ENCODE results near the gene ZNF652.
A peak's percentile ranks its signal among the peaks of the same experiment; 100 is the strongest.
"Not testable (repeated sequence)": the region's sequence is repeated elsewhere in the genome, so short reads cannot be mapped to it uniquely, and the experiment has no call there.

Gene ZNF652

GRCh38 chr17:49361902-49362722 is at the start of gene ZNF652:
Gene ZNF652 (minus strand): TSS chr17:49362250. CDS start chr17:49317725, 44,525 bp downstream.
- DNase-seq: peak; percentile 95

GRCh38 chr17:49409066-49409465 is 47.0 kb upstream of the ZNF652 start:
- DNase-seq: no peak

- DNase-seq: peak; percentile 88
These were observed 46.0 kb upstream of the ZNF652 start for GRCh38 chr17:49407981-49408501.

- DNase-seq: no peak
These were observed 45.0 kb upstream of the ZNF652 start for GRCh38 chr17:49407086-49407485.

DNA sequence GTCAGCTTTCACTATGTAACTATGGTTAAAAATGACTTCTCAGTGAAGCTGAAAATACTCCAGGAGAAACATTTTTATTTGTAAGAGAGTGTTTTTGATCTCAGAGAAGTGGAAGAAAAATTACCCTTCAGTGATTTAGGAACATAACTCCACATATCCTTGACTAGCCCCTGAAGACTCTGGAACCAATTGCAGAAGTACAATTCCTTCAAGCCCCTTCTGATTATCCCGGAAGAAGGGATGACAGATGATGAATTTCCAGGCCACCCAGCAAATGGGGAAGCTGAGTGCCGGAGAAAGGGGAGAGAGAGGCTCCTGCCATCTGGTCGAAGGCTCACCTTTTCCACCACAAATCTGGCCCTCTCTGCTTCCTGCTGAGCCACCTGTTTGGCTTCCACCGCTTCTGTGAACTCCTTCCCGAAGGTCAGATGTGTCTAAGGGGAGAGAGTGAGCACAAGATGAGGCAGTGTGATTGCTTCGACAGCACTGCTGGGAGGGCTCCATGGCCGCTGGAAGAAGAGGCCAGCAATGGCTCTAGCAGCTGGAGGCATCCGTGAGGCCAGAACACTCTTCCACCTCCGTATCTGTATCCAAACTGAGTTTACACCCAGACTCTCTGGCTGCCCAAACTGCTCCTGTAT is 44.5 kb upstream of the ZNF652 start:
- DNase-seq: no peak

DNA sequence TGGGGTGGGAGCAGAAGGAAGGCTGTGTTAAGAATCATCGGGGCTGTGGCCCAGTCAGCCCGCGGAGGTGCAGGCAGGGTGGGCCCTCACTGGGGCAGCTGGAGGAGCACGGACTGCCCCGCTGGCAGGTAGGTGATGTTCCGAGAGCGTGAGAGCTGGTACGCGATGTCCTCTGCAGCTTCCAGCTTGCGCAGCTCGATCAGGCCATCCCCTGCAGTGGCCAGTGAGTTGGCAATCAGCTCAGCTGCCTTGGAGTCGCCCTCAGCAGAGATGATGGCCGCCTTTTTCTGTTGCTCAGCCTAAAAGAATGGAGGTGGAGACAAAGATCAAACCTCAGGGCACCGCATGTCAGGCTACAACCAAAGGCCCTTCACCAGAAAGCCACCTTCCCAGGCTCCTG is 42.9 kb upstream of the ZNF652 start:
- DNase-seq: no peak

DNA sequence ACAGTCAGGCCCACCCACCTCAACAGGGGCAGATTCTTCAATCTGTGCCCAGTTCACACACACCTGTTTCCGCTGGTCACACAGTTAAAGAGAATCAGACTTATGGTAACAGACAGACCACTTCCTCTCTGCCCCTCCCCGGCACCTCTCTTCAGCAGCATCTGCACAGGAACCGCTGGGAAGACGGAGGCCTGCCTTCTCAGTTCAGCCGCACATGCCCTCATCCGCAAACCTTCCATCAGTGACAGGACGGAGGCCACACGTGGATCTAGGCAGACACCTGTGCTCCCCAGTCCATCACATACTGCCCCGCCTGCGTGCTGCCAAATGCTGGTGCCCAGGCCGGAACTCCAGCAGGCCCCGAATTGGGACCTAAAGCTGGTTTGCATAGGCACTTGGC is 42.3 kb upstream of the ZNF652 start:
- DNase-seq: no peak

- no peak for DNase-seq
These were observed 41.7 kb upstream of the ZNF652 start for GRCh38 chr17:49403514-49404289.

DNA sequence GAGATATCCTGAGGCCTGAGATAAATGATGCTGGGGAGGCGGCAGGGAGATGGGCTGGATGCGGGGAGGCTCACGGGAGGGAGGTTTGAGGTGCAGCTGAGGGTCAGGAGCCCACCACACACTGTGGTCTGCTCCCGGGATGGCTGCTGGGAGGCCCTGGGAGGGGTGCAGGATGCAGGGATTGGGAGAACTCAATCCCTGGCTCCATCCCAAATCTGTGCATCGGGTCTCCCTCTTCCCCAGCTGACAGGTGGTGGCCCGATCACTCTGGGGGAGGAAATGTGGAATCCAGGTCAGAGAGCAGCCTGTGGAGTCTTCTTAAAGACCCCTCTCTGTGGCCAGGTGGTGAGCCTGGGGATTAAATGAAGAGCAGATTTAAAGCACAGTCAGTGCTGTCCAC is 40.7 kb upstream of the ZNF652 start:
- no peak for DNase-seq

DNA sequence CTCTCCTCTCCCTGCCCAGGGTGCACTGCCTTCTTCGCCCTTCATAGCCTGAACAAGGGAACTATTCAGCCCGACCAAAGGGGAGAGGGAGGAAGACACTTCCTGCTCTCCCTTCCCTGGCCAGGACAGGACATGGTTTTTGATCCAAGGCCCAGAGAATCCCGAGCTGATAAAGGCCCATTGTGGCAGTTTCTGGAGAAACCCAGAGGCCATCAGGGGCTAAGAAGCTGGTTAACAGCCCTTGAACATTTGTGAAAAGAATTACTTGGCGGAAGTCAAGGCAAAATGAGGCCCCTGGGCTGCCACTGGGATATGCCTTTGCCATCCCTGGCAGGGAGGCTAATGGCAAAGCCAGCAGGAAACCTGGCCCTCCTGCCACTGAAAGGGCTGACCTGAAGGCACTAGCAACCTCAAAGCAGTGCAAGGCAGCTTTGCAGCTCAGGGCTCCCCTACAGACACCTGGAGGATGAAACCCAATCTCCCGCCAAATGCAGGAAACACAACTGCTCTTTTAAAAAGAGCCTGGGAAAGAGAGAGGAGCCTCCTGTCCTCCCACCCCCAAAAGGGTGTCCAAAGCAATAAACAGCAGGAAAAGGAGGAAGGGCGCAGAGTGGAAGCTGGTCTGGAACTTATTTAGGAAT is 40.0 kb upstream of the ZNF652 start:
- no peak for DNase-seq

- DNase-seq: no peak
These were observed 37.9 kb upstream of the ZNF652 start for GRCh38 chr17:49399995-49400394.

DNA sequence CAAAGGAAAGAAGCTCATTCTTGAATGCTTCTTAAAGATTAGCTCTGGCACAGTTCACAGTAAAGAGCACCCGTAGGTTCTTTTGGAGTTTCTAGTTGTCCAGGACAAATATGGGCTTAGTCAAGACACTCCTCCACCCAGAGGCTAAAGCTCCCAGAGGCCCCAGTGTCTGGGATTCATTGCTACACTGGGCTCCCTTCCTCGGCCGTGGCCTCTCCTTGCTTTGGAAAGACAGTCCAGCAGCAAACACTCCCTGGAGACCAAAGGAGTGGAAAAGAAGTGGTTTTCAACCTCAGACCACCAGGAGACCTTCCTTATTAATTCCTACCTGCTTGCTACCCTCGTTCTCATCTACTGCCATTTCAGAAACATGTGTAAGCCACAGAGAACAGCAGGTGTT is 35.5 kb upstream of the ZNF652 start:
- DNase-seq: no peak

DNA sequence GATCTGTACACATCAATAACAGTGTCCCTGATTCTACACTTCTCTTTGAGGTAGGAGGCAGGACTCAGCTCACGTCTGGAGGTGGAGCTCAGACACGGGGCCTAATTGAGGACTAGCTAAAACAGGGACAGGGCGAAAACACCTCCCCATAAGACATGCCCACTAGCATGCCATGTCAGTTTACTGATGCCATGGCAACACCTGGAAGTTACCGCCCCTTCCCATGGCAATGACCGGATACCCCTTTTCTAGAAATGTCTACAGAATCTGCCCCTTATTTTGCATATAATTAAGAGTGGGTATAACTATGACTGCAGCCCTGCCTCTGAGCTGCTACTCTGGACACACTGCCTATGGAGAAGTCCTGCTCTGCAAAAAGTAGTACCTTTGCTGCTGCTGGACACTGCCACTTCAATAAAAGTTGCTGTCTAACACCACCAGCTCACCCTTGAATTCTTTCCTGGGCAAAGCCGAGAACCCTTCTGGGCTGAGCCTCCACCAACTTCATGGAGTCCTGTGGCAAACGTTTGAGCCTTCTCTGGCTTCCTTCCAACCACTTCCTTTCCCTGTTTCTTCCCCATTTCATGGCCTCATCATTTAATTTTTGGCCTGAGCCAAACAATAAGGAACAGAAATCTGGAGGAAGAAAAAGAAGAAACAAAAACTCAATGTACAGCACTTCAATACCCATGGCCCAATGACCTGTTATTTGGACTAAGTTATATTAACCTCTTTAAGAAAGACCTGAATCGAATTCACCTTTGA is 31.6 kb upstream of the ZNF652 start:
- no peak for DNase-seq

GRCh38 chr17:49390548-49391324 is 28.7 kb upstream of the ZNF652 start:
- DNase-seq: no peak

- DNase-seq: not testable (repeated sequence)
These were observed 27.7 kb upstream of the ZNF652 start for GRCh38 chr17:49389514-49390347.

GRCh38 chr17:49388692-49389513 is 26.9 kb upstream of the ZNF652 start:
- DNase-seq: no peak

- no peak for DNase-seq
These were observed 26.2 kb upstream of the ZNF652 start for GRCh38 chr17:49388290-49388640.

GRCh38 chr17:49387498-49388289 is 25.6 kb upstream of the ZNF652 start:
- no peak for DNase-seq

DNA sequence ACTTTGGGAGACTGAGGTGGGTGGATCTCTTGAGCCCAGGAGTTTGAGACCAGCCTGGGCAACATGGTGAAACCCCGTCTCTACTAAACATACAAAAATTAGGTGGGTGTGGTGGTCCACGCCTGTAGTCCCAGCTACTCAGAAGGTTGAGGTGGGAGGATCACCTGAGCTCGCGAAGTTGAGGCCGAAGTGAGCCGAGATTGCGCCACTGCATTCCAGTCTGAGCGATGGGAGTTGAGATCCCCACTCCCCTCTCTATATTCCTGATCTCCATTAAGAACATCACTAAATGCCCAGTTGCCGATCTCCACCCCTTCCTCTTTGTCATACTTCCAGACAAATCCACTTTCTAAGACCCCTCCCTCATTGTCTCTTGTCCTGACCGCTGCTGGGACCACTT is 24.3 kb upstream of the ZNF652 start:
- DNase-seq: no peak

Measured in DMS79 treated with DMSO at 0.1 percent for 48 hours (cell line).